ENCODE data around the gene CEP85L.

The CEP85L gene
- 194 reads per million, percentile 92 among the genes with 10 or more reads in this experiment for total RNA-seq

DNA sequence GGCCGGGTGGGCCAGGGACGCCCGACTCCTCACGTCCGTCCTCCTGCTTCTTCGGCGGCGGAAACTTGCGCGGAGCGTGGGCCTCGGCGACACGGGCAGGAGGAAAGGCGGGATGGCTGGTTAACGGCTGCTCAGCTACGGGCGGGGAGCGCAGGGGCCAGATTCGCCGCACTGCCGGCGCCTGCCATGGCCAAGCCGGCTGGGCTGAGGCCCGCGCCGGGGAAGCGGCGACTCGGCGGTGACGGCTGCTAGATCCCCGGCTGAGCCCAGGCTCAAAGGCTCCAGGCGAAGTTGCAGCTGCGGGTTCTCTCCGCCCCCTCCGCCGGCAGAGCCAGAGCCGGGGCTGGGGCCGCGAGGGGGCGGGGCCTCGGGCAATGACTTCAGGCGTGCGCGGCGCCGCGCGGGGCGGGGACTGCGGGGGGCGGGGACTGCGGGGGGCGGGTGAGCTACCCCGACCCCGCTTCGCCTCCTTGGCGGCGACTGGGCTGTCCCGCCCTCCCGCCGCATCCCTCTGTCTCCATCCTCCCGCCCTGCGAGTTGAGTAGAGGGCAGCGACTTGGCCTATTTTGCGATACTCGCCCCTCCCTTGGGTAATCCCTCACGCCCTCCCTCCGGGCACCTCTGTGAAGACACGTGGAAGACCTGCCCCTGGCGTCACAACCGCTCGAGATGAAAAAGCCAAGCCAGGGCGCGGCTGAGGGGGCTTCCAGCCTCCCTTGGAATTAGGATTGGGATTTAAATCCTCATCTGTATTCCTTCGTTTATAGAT, at the start of gene CEP85L:
Gene CEP85L (minus strand): TSS at position 310 of the 769 bp plus-strand sequence. CDS start 322 bp downstream, outside the sequence.
- peak; percentile 89 for DNase-seq

DNA sequence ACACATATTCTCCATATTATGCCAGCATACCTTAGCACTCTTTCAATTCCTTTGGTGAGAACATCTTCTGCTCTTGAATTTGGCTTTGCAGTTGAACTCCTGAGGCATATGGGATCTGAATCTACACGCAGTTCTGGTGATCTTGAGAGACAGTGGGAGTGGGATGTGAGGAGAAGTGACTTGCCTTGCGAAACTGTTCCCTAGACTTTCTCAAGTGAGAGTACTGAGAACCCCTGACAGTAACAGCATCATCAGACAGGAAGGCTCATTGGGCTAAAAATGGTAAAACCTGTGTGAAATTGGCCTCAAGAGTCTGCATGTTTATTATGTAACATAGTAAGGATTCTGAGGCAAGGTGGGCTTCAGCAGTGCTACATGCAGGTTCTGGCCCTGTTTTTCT, 49.1 kb upstream of the CEP85L start:
- no peak for DNase-seq

DNA sequence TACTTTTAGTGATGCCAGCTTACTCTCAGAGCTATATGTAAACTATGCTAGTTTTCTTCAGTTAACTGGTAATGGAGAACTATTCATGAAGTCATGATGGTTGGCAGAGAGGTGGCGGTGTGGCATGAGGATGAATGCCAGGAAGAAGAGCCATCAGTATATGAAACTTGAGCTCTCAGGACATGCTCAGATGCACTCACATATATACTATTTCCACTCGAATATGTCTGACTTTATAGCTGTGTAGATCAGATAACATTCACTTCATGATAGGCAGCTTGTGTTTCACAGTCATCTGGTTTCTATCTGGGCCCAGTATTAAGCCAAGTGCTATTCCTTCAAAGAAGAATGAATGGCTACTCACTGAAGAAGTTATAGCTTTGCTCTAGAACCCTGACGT, 46.2 kb upstream of the CEP85L start:
- no peak for DNase-seq

DNA sequence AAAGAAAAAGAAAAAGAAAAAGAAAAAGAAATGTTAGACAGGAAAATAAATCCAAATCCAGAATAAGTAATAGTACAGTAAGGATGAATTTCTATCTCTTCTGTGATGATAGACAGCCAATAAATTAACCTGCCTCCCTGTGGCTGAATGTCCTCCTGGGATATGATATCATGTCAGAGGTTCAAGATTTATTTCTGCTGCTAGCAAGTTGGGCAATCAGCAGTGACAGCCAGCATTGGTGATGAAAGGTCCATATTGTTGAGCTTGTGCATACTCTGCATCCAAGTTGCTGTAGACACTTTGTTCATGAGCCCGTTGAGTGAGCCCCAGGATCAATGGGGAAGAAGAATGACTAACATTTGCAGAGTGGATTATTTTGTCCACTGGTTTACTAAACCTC, 44.9 kb upstream of the CEP85L start:
- no peak for DNase-seq

DNA sequence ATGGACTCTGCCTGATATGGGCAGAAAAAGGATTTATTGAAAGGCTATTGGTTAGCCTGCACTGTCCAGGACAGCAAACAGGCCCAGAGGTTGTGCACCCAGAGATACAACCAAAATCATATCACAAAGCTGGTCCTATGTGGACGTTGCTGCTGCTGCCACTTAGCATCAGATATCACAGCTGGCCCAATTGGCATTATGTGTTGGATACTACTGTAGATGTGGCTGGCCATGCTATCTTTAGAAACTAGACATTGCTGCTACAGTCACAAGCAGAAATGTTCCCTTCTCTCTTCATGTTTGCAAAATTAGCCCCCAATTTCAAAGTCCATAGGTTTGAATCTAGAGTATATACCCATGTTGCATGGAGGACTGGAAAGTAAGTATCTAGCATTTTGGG, 42.2 kb upstream of the CEP85L start:
- DNase-seq = no peak

DNA sequence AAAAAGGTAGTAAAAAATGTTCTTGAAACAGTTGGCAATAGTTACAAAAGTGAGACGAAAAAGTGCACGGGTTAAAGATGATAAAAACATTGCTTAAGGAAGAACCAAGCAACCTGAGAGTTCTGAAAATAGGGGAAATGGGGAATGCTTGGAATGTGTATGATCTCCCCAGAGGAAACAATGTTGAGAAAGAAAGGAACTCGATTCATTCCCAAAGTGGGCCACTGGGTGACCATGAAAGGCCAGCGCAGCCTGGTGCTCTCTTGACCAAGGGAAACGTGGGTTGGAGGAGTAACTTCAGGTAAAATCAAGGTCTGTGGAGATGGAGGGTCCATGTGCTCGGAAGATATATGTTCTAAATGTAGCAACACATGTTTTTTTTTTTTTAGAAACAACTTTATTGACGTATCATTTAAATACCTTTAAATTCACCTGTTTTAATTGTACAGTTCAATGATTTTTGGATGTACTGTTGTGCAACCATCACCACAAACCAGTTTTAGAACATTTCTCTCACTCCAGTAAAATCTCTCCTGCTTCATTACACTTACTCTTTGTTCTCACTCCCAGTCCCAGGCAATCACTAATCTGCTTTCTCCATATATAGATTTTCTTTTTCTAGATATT, 34.5 kb upstream of the CEP85L start:
- DNase-seq = no peak

DNA sequence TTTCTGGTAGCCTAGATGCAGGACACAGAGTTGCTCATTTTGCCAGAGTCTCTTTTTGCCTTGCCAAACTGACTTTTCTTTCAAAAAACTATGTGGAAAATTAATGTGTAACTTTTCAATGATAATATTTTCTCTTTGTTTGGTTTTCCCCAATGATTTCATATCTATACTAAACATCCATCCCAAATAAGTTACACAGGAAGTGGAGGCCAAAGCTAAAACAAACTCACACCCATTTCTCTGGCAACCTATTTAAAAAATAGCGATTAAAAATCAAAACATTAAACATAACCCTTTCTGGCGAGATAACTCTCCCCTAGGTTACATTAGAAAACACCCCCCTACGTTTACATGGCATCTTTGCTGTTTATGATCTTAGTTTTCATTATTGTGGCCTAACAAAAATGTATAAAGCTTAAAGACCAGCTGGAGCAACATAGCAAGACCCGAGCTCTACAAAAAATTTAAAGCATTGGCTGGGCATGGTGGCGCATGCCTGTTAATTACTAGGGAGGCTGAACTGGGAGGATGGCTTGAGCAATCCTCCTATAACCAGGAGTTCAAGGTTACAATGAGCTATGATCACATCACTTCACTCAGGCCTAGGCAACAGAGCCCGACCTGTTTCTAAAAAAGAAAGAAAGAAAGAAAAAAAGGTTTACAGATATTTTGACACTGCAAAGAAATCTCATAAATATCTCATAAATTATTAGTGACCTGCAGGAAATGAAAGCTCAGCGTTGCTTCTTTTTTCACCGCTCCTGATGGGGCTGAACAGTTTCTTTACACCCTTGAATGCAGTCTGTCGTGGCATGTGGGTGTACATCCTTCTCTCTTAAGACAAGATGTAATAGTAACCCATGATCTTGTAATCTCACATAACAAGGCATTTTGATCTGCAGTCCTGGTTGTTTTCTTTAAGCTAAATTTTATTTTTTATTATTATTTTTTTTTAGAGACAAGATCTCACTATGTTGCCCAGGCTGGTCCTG, 32.8 kb upstream of the CEP85L start:
- no peak for DNase-seq

DNA sequence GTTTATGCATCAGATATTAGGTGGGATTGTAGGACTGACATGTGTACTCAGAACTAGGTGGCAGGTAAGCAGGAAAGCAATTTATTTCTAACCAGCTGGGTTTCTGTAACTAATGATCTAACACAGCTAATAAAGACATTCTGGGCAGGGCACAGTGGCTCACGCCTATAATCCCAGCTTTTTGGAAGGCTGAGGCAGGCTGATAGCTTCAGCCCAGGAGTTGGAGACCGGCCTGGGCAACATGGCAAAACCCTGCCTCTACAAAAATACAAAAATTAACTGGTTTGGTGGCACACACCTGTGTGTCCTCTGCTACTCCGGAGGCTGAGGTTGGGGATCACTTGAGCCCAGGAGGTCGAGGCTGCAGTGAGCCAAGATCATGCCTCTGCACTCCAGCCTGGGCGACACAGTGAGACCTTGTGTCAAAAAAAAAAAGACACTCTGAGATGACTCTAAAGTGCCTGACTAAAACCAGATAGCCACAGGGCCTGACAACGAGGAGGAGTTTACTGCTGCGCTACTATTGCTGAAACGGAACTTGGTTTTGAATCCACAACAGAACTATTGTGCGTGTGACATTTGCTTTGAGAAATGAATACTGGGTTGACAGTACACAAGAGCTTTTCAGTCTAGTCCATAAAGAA, 29.2 kb upstream of the CEP85L start:
- no peak for DNase-seq

DNA sequence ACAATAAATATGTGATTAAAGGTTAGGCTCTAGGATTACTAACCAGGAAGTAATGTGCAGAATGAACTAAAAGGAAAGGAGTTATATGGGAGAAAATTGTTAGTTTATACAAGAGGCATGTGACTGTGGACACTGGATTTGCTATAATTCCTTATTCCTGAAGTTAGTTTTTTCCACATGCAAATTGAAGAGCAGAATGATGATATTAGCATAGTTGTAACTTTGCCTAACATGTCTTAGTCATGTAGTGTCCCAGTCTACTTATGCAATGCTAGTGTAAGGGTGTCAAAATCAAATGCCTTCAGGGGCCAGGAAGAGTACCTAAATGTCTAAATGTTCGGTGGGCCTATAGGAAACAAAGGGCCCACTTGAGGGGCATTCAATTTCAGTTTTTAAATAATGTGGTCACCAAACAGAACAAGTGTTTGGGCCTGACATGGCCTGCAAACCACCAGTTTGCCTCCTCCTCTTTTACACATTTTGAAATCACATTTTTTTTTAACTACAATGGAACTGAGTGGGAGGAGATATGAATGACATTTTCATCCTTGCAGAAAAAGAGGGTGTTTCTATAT, 28.0 kb upstream of the CEP85L start:
- DNase-seq = no peak

DNA sequence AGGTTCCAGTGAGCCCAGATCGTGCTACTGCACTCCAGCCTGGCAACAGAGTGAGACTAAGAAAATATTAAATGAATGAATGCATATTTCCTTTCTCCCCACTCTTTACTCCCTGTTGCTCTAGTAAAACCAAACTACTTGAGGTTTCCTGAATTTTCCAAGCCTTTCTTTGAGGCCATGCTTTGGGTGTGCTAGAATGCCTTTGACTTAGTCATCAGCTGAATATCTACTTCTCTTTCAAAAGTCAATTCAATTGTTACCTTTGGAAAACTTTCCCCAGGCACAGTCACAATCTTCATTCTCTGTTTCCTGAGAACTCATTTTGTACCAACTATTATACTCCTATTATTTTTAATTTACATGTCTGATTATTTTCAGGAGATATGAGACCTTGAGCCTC, 27.5 kb upstream of the CEP85L start:
- DNase-seq = no peak

DNA sequence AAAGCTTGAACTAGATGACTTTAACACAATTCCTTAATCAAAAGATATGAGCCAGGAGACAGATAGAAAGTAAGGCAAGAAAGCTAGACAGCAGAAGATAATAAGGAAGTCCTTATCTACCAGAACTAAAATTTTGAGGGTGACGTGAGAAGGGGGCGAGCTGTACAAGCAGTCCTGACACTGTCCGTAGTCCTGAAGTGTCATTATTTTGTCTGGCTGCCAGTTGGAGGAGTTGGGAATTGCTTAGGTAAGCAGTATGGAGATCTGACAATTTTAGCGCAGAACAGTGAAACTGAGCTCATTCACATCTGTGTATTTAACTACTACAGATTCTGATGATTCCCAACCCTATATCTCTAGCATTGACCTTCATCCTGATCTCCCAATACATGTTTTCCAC, 25.8 kb upstream of the CEP85L start:
- no peak for DNase-seq

DNA sequence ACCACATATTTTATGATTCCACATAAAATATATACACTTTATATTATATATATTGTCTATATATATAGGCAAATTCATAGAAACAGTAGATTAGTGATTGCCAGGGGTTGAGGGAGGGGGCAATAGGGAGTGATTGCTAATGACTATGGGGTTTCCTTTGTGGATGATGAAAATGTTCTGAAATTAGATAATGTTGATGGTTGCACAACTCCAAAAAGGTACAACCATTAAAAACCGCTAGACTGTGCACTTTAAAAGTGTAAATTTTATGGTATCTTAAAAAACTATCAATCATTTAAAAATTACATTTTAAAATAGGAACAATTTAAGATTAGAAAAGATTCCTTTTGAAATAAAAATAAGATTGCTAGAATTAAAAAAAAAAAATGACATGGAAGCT, 23.8 kb upstream of the CEP85L start:
- no peak for DNase-seq

DNA sequence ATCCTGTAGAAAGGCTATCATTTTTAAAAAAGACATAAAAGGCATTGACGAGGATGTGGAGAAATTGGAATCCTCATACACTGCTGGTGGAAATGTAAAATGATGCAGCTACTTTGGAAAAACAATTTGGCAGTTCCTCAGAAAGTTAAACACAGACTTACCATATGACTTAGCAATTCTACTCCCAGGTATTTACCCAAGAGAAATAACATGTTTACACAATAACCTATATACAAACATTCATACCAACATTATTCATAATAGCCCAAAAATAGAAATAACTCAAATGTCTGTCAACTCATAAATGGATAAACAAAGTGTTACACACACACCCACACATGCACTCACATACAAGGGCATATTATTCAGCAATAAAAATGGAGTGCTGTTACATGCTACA, 23.4 kb upstream of the CEP85L start:
- no peak for DNase-seq

DNA sequence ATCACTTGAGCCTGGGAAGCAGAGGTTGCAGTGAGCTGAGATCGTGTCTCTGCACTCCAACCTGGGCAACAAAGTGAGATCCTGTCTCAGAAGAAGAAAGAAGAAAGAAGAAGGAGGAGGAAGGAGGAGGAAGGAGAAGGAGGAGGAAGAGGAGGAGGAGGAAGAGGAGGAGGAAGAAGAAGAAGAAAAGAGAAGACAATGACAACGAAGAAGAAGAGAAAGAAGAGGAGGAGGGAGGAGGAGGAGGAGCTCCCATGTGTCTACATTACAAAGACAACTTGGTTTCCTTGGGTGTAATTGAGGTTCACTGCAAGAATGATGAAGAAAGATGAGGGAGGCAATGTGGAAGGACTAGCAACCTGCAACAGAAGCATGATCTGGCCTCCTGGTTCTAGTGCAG, 21.3 kb upstream of the CEP85L start:
- no peak for DNase-seq

DNA sequence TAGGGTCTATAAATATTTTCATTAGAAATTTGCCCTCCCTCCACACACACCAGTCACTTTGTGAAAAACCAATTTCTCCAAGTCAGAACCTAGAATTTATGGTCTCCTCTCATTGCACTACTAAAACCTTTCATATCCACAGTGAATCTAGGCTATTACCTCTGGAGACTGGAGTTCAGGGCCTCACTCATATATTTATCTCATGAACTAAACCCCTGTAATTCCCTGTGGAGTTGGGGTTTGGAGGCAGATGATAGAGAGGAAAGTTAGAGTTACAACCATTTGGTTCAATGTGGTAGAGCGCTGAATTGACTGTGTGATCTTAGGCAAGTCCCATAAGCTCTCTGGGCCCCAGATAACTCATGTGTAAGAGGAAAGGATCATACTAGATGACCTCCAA, 18.2 kb upstream of the CEP85L start:
- no peak for DNase-seq

DNA sequence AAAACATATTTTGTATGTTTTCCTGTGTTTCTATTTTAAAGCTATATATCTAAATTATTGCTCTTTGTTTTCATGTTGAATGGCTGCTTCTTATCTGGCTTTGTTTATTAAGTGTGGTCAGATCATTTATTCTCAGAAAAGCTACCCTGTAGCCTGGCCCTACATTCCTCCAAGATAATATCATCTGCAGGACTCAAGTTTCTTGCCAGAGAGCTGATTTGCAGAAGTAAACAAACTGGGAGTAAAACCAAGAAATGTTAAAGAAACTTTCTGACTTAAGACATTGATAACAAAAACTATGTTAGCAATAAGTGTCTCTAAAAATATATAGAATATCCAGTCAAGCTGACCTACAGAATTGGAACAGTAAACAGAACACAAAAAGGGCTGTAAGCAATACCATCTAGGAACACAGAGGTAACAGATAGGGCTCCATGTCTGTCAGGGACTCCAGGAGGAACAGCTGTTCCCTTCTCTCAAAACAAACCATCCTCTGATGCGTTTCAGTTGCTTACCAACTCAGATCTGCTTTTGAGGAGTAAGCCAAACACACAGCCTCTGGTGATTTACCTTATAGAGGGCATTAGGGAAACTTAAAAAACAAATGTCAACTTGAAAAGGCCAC, 17.5 kb upstream of the CEP85L start:
- no peak for DNase-seq

DNA sequence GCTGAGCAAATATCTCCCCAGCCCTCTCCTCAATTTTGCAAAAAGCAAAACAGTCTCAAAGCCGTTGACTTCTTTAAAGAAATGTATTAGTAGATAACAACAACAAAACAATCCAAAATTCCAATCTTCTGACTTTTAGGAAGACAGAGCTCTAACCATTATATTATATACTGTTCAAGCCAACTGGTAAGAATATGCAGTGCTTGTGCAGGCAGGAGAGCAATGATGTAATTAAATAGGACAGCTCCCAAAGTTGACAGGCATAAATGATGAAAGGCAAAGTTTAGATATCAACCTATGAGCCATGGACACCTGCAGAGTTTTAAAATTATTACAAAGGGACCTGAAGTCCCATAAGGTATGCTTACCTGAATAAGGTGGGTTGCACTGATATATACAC, 16.6 kb upstream of the CEP85L start:
- DNase-seq = no peak

DNA sequence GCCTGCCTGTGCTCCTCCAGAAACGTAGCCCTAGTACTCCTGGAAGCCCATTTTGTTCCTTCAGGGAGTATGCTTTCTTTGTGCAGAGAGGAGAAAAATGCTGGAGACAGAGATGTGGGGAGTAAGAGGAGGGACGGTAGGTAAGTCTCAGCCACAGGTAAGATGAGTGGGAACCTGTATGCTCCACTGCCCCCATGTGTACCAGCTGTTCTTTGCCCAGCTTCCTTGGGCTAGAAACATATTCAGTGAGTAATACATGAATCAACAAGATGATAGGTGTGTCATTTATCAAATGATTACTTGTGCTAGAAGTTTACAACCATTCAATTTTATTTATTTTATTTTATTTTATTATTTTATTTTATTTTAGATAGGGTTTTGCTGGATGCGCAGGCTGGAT, 13.6 kb upstream of the CEP85L start:
- no peak for DNase-seq

DNA sequence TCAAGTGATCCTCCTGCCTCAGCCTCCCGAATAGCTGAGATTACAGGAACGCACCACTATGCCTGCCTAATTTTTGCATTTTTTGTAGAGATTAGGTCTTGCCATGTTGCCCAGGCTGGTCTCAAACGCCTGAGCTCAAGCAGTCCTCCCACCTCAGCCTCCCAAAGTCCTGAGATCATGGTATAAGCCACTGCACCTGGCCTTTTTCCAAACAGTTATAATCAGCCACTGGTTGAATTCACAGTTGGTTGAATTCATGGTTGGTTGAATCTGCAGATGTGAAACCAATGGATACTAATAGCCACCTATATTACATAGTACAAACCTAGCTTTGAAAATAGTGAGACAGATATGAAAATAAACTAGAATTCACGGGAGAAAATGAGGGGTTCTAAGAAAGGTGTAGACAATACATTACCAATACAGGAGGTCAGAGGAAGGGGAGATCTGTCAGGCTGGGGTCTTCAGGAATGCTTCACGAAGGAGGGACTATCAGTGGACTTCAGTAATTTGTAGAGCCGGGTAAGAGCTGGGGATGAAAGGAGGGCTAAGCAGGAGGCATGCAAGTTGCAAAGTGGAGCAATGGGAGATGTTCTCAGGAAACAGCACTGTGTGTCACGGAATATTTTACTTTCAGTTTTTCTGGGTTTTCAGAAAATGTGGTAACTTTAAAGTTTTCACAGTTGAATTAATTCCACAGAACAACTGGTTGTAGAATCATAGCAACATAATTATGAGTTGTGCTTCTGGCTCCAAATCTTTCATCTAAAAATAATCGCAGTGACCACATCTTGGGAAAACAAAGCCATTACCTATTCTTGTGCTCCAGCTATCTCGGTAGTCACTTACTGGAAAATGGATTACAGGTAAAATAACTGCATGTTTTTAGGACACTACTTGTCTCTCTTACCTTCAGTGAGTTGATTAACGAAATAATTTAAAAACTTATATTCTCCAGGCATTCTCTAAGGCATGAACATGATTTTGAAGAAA, 12.9 kb upstream of the CEP85L start:
- no peak for DNase-seq

DNA sequence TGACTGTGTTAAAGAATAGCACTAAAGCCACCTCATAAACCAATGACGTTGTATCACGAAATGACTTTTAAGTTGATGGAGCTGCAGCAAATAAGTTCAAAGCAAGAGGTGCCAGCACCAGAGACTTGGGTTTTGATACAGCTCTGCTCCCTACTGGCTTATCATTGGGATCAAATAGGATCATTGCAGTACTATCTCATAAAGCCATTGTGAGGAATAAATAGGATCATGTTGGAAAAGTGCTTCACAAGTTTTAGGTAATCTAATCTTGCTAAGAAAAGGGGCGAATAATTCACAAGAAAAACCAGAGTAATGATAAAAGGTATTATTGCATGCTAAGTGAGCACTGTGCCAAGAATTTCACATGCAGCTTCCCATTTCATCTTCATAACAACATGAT, 10.4 kb upstream of the CEP85L start:
- DNase-seq = no peak

DNA sequence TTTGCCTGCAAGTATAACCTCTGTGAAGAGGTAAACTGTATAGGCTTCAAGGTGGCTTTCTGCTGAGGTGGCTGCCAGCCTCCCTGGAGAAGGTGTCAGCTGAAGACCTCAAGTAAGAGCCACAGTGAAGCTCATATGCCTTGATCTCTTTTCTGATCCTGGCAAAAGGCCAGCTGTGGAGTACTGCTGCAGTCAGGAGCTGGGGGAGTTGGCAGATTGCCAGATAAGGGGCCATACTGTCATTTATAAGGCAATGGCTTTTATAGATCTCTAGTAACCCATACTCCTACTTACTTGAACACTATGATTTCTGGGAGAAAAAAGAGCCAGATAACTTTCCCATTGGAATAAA, 8.8 kb upstream of the CEP85L start:
- DNase-seq = peak; percentile 51

All from effector CD4-positive, alpha-beta T cell (primary cell).